ENCODE data around the gene UGGT1.
"Not testable (repeated sequence)": the region's sequence is repeated elsewhere in the genome, so short reads cannot be mapped to it uniquely, and the experiment has no call there.

UGGT1 gene

GRCh38 chr2:128169497-128169896 is 78.5 kb downstream of the UGGT1 start:
- H3K27me3 ChIP-seq (ENCODE audit: low read depth) = no peaks in the 10 kb centered on the region
- no peaks in the 10 kb centered on the region for H3K9me3 ChIP-seq
- no peak for DNase-seq (ENCODE audit: low spot score in 2 of 2)
- peaks cover 58% of the 10 kb centered on the region for H3K36me3 ChIP-seq (replicated peaks)
- no peak overlapping the region for H3K4me3 ChIP-seq
- H3K4me1 ChIP-seq = no peaks in the 10 kb centered on the region
- in situ Hi-C loops (cut with MboI; ENCODE audit: low sequenced_read_pairs) = no loop called here

DNA sequence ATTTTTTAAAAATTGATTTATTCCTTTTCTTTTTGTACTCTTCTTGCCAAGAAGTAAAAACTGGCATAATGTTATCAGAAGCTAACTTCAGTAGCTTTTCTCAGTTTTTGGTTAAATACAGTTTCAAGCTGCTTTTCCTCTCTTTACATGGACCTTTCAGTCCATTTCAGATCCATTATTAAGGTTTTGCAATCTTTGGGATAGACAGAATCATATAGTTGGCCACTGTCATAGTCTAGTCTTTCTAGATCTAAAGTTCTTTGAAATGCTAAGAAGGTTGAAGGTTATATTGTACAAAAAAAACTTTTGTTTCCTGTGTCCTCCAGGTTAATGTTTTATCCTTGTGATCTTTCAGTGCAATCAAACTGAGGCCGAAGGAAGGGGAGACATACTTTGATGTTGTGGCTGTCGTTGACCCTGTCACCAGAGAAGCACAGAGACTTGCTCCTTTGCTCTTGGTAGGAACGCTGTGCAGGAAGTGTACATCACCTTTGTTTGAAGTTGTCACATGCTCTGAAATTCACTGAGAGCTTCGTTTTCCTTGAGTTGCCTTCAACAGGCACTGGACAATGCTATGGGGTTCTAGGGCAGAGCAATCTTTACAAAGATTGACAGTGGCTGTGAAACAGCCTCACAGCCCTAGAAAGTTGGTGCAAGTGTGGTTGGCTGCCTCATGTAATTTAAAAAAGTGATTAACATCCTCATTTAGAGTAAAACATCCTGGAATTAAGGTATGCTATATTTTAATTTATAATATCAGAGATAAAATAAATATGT is 79.1 kb downstream of the UGGT1 start:
- no peaks in the 10 kb centered on the region for H3K27me3 ChIP-seq (ENCODE audit: low read depth)
- in situ Hi-C loops (cut with MboI; ENCODE audit: low sequenced_read_pairs) = no loop called here
- no peak for DNase-seq (ENCODE audit: low spot score in 2 of 2)
- no peaks in the 10 kb centered on the region for H3K9me3 ChIP-seq
- no peak overlapping the region for H3K4me3 ChIP-seq
- H3K4me1 ChIP-seq = no peaks in the 10 kb centered on the region
- peaks cover 61% of the 10 kb centered on the region for H3K36me3 ChIP-seq (replicated peaks)

DNA sequence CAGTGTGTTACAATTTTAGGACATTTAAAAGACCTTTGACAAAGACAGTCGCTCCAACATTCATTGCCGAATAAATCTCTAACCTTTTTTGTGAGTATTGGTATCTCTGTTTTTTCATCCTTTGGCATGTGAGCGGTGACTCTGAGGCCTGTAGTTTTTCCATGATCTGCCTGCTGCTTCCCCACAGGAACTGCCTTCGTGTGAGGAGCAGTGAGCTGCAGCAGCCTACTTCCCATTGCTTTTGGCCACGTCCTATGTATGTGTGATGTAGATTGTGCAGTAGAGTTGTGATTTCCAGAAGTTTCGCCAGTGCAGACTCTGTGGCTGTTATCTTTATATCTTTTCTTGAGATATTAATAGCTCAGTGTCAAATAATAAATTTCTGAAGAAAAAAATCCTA is 79.8 kb downstream of the UGGT1 start:
- in situ Hi-C loops (cut with MboI; ENCODE audit: low sequenced_read_pairs) = no loop called here

GRCh38 chr2:128172191-128172590 is 81.2 kb downstream of the UGGT1 start:
- peaks cover 68% of the 10 kb centered on the region for H3K36me3 ChIP-seq (replicated peaks)

More for the DNA sequence above, 79.8 kb downstream of the UGGT1 start:
- Histone ChIP-seq H3K9me3 (no peaks in the 10 kb centered on the region), H3K27me3 (ENCODE audit: low read depth) (no peaks in the 10 kb centered on the region), H3K4me1 (no peaks in the 10 kb centered on the region), H3K4me3 (no peak overlapping the region), H3K36me3 (replicated peaks) (peaks cover 67% of the 10 kb centered on the region)
- DNase-seq (ENCODE audit: low spot score in 2 of 2) = no peak

GRCh38 chr2:128174067-128174466 is 83.1 kb downstream of the UGGT1 start:
- DNase-seq (ENCODE audit: low spot score in 2 of 2); H3K4me1 ChIP-seq; H3K9me3 ChIP-seq; in situ Hi-C loops (cut with MboI; ENCODE audit: low sequenced_read_pairs); H3K27me3 ChIP-seq (ENCODE audit: low read depth); H3K4me3 ChIP-seq: not testable (repeated sequence)
- peaks cover 72% of the 10 kb centered on the region for H3K36me3 ChIP-seq (replicated peaks)

More at GRCh38 chr2:128172191-128172590, 81.2 kb downstream of the UGGT1 start:
- Histone ChIP-seq H3K27me3 (ENCODE audit: low read depth) (no peaks in the 10 kb centered on the region), H3K4me1 (no peaks in the 10 kb centered on the region), H3K4me3 (no peak overlapping the region), H3K9me3 (no peaks in the 10 kb centered on the region)
- no peak for DNase-seq (ENCODE audit: low spot score in 2 of 2)
- in situ Hi-C loops (cut with MboI; ENCODE audit: low sequenced_read_pairs) = no loop called here

GRCh38 chr2:128177315-128177714 is 86.3 kb downstream of the UGGT1 start:
- Histone ChIP-seq H3K36me3 (replicated peaks) (peaks cover 75% of the 10 kb centered on the region), H3K27me3 (ENCODE audit: low read depth) (no peaks in the 10 kb centered on the region), H3K4me3 (no peak overlapping the region), H3K4me1 (no peaks in the 10 kb centered on the region), H3K9me3 (no peaks in the 10 kb centered on the region)
- no peak for DNase-seq (ENCODE audit: low spot score in 2 of 2)
- in situ Hi-C loops (cut with MboI; ENCODE audit: low sequenced_read_pairs) = no loop called here

- in situ Hi-C loops (cut with MboI; ENCODE audit: low sequenced_read_pairs) = no loop called here
- peaks cover 72% of the 10 kb centered on the region for H3K36me3 ChIP-seq (replicated peaks)
Measured at GRCh38 chr2:128178149-128178649, 87.2 kb downstream of the UGGT1 start.

GRCh38 chr2:128178650-128179460 is 87.9 kb downstream of the UGGT1 start:
- Histone ChIP-seq H3K4me1 (no peaks in the 10 kb centered on the region), H3K9me3 (no peaks in the 10 kb centered on the region), H3K4me3 (no peak overlapping the region), H3K27me3 (ENCODE audit: low read depth) (no peaks in the 10 kb centered on the region), H3K36me3 (replicated peaks) (peaks cover 68% of the 10 kb centered on the region)
- DNase-seq (ENCODE audit: low spot score in 2 of 2) = peak in 1 of 2 experiments; percentile 60
- in situ Hi-C loops (cut with MboI; ENCODE audit: low sequenced_read_pairs) = no loop called here

More at GRCh38 chr2:128178149-128178649, 87.2 kb downstream of the UGGT1 start:
- Histone ChIP-seq H3K4me3 (no peak overlapping the region), H3K9me3 (no peaks in the 10 kb centered on the region), H3K4me1 (no peaks in the 10 kb centered on the region), H3K27me3 (ENCODE audit: low read depth) (no peaks in the 10 kb centered on the region)
- no peak for DNase-seq (ENCODE audit: low spot score in 2 of 2)

DNA sequence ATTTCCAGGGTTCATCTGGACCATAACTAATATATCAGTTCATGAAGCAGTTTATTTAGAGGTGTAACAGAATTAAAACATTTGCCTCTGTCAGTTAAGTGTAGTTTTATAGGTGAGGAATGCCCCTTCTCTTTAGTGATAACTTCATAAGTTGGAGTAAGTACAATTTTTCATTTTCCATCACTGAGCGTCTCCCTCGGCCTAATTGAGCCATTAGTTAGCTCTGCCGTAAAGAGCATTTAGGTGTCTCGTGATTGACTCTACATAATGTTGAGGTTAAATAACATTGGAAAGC is 88.4 kb downstream of the UGGT1 start:
- Histone ChIP-seq H3K9me3 (no peaks in the 10 kb centered on the region), H3K4me1 (no peaks in the 10 kb centered on the region), H3K36me3 (replicated peaks) (peaks cover 66% of the 10 kb centered on the region), H3K4me3 (no peak overlapping the region), H3K27me3 (ENCODE audit: low read depth) (no peaks in the 10 kb centered on the region)
- DNase-seq (ENCODE audit: low spot score in 2 of 2) = no peak
- in situ Hi-C loops (cut with MboI; ENCODE audit: low sequenced_read_pairs) = no loop called here

DNA sequence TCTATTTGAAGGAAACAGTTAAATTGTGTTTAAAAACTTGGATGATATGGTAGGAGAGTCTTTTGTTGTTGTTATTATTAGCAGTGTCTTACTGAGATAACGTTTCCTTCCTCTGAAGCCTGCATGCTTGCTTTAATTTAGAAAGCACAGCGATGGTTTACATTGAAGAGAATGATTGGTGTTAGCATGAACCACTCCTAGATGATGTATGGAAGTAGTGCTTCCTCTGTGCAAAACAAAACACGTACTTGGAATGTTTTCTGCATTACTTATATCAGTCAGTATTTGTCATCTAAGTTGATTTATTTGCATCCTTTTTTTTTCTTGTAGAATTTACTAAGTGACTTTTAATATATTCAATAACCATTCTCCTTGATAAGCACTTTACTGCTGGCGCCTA is 89.0 kb downstream of the UGGT1 start:
- DNase-seq (ENCODE audit: low spot score in 2 of 2) = no peak
- Histone ChIP-seq H3K4me3 (no peak overlapping the region), H3K4me1 (no peaks in the 10 kb centered on the region), H3K36me3 (replicated peaks) (peaks cover 59% of the 10 kb centered on the region), H3K9me3 (no peaks in the 10 kb centered on the region), H3K27me3 (ENCODE audit: low read depth) (no peaks in the 10 kb centered on the region)
- in situ Hi-C loops (cut with MboI; ENCODE audit: low sequenced_read_pairs) = no loop called here

DNA sequence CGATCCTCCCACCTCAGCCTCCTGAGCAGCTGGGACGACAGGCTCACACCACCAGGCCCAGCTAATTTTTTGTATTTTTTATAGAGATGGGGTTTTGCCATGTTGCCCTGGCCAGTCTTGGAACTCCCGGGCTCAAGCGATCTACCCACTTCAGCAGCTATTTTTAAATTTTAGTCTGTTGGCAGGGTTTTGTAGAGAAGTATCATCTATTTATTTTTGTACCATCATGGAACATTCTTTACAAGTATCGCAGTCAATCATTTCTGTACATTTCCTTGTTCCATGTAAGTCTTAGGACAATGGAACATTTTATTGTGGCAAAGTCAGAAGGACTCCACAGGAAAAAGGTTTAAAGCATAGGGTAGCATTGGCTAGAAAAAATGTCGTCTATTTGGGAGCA is 94.6 kb downstream of the UGGT1 start:
- no peaks in the 10 kb centered on the region for H3K9me3 ChIP-seq
- DNase-seq (ENCODE audit: low spot score in 2 of 2) = no peak
- in situ Hi-C loops (cut with MboI; ENCODE audit: low sequenced_read_pairs) = no loop called here
- H3K36me3 ChIP-seq (replicated peaks) = peaks cover 42% of the 10 kb centered on the region
- H3K4me3 ChIP-seq = no peak overlapping the region
- H3K27me3 ChIP-seq (ENCODE audit: low read depth) = no peaks in the 10 kb centered on the region
- no peaks in the 10 kb centered on the region for H3K4me1 ChIP-seq

GRCh38 chr2:128187032-128187654 is 96.1 kb downstream of the UGGT1 start:
- DNase-seq (ENCODE audit: low spot score in 2 of 2) = peak; percentile 10 to 18
- no peaks in the 10 kb centered on the region for H3K4me1 ChIP-seq
- H3K9me3 ChIP-seq = no peaks in the 10 kb centered on the region
- in situ Hi-C loops (cut with MboI; ENCODE audit: low sequenced_read_pairs) = no loop called here
- no peak overlapping the region for H3K4me3 ChIP-seq
- no peaks in the 10 kb centered on the region for H3K27me3 ChIP-seq (ENCODE audit: low read depth)
- H3K36me3 ChIP-seq (replicated peaks) = peaks cover 31% of the 10 kb centered on the region

DNA sequence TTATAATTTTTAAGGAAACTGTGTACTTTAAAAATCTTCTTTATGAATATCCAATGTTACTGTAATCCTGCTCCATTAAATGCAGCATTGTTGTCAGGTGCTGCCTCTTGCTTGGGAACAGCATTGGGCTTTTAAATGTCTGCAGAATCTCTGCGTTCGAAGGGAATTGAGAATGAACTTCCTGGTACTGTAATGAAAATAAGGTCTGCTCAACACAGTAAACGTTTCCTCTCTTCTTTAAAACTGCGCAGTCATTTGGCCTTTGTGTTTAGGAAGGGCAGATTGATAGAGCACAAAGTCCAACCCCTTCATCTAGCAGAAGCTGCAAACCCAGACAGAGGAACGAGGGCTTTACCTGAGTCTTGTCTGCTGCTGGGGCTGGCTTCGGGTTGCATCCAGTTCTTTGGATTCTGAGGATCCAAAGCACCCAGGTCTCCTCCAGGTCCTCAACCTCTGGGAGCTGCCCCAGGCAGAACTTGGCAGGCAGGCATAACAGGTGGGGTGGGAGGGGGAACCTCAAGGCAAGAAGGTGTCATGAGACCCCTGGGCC is 104.5 kb downstream of the UGGT1 start:
- Histone ChIP-seq H3K4me1 (no peaks in the 10 kb centered on the region), H3K9me3 (no peaks in the 10 kb centered on the region), H3K36me3 (replicated peaks) (peaks cover 3% of the 10 kb centered on the region), H3K27me3 (ENCODE audit: low read depth) (no peaks in the 10 kb centered on the region), H3K4me3 (no peak overlapping the region)
- no peak for DNase-seq (ENCODE audit: low spot score in 2 of 2)
- in situ Hi-C loops (cut with MboI; ENCODE audit: low sequenced_read_pairs) = no loop called here

Measured in HAP-1 (cell line).